ENCODE measurements around the gene RHEB. TPM values are rescaled to one million over a fixed set of nuclear protein-coding genes. Genes with fewer than 3 reads are reported as not detected.
"Not testable (repeated sequence)": the region's sequence is repeated elsewhere in the genome, so short reads cannot be mapped to it uniquely, and the experiment has no call there.

The RHEB gene
- total RNA-seq, 2 experiments from 2014 or later = 62.0 to 64.6 TPM

GRCh38 chr7:151549083-151549482, 29.4 kb upstream of the RHEB start:
- DNase-seq = no peak
- intact Hi-C loops (cut with micrococcal nuclease) = no loop called here
- Mint-ChIP-seq H3K4me1 (ENCODE audit: low read depth) (peaks cover 3% of the 10 kb centered on the region), H3K4me3 (no peak overlapping the region), H3K9me3 (no peaks in the 10 kb centered on the region), H3K27me3 (peaks cover 9% of the 10 kb centered on the region), H3K36me3 (no peaks in the 10 kb centered on the region), H3K27ac (no peak overlapping the region)
- POLR2A ChIA-PET = interaction anchor here (0.6 kb wide), 1 partner anchor 111 kb away, joined by 3 read pairs; no protein-coding TSS in a partner anchor
- CTCF ChIA-PET = no interaction called here

DNA sequence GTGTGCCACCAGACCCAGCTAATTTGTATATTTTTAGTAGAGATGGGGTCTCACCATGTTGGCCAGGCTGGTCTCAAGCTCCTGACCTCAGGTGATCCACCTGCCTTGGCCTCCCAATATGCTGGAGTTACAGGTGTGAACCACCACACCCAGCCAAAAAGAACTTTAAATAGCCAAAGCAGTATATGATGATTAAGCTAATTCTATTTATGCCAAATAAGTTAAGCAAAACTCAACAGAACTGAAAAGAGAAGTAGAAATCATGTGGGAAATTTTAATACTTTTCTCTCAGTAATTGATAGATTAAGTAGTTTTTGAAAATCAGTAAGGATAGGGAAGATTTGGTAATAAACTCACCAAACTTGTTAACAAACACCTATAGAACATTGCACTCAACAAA, 24.5 kb upstream of the RHEB start:
- Mint-ChIP-seq H3K27me3 (peaks cover 19% of the 10 kb centered on the region), H3K36me3 (no peaks in the 10 kb centered on the region), H3K4me3 (no peak overlapping the region), H3K27ac (no peak overlapping the region), H3K9me3 (no peaks in the 10 kb centered on the region), H3K4me1 (ENCODE audit: low read depth) (no peaks in the 10 kb centered on the region)
- intact Hi-C loops (cut with micrococcal nuclease) = no loop called here
- ChIA-PET CTCF (no interaction called here), POLR2A (no interaction called here)
- DNase-seq = no peak

DNA sequence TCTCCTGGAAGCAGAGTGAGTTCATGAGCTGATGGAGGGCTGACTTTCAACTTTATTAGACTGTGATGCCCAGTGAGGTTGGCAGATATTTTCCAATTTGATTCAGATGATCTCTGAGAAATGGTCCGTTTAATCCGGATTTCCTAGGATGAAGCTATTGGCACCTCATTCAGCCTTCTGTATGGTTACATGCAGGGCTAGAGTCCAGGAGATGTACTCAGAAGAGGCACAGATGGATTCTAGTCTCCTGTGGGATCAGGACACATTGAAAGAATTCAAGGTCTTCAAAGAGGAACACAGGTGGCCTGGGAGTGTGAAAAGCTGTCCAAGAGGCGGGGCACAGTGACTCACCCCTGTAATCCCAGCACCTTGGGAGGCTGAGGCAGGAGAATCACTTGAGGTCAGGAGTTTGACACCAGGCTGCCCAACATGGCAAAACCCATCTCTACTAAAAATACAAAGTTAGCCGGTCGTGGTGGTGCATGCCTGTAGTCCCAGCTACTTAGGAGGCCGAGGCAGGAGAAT, 23.0 kb upstream of the RHEB start:
- Mint-ChIP-seq H3K36me3 (no peaks in the 10 kb centered on the region), H3K9me3 (no peaks in the 10 kb centered on the region), H3K27ac (no peak overlapping the region), H3K27me3 (peaks cover 22% of the 10 kb centered on the region), H3K4me3 (no peak overlapping the region), H3K4me1 (ENCODE audit: low read depth) (peaks cover 7% of the 10 kb centered on the region)
- POLR2A ChIA-PET = no interaction called here
- DNase-seq = no peak
- CTCF ChIA-PET = no interaction called here
- intact Hi-C loops (cut with micrococcal nuclease) = no loop called here

DNA sequence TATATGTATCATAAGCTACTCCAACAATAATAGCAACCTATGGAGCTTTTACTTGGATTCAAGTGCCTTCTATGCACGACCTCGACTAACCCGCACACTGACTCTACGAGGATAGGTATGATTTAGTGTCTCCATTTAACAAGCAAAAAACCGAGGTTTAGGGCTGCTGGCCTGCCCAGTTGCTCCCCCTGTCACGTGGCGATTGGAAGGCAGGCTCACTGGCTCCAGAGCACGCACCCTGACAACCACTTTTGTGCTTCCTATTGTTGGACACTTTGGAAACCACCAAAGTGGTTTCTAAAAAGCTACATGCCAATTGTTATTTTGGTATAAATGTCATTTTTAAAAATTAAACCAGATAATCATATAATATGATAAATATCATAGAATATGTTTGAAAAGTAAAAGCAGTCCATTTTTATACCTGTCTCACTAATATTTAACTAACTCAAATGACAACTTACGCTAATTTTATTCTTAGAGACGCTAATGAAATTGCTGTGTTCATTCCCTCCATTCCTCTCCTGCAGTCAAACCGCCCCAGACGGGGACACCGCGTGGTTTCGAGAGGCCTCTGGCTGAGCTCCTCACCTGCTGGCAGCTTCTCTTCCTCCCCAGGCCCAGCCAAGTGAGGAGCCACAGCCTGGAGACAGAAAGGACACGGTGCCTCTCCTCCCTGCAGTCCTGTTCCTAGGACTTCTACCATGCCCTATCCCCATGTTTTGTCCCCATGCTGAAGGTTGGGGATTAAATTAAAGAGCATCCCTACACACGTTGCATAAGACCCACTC, 22.2 kb upstream of the RHEB start:
- peaks cover 23% of the 10 kb centered on the region for H3K27me3 Mint-ChIP-seq
- no peaks in the 10 kb centered on the region for H3K36me3 Mint-ChIP-seq
- H3K9me3 Mint-ChIP-seq = no peaks in the 10 kb centered on the region
- peaks cover 12% of the 10 kb centered on the region for H3K4me1 Mint-ChIP-seq (ENCODE audit: low read depth)
- CTCF ChIA-PET = no interaction called here
- intact Hi-C loops (cut with micrococcal nuclease) = no loop called here
- POLR2A ChIA-PET = no interaction called here
- no peak overlapping the region for H3K27ac Mint-ChIP-seq
- H3K4me3 Mint-ChIP-seq = no peak overlapping the region
- DNase-seq = no peak

- no peak for DNase-seq
- Mint-ChIP-seq H3K9me3 (no peaks in the 10 kb centered on the region), H3K4me3 (no peak overlapping the region), H3K27me3 (peaks cover 16% of the 10 kb centered on the region), H3K36me3 (no peaks in the 10 kb centered on the region), H3K4me1 (ENCODE audit: low read depth) (peaks cover 12% of the 10 kb centered on the region), H3K27ac (no peak overlapping the region)
- POLR2A ChIA-PET = no interaction called here
- intact Hi-C loops (cut with micrococcal nuclease) = no loop called here
- CTCF ChIA-PET = interaction anchor here (1.9 kb wide), 1 partner anchor 243 kb away, joined by 4 read pairs; no protein-coding TSS in a partner anchor
Observed at GRCh38 chr7:151540146-151540545, 20.5 kb upstream of the RHEB start.

DNA sequence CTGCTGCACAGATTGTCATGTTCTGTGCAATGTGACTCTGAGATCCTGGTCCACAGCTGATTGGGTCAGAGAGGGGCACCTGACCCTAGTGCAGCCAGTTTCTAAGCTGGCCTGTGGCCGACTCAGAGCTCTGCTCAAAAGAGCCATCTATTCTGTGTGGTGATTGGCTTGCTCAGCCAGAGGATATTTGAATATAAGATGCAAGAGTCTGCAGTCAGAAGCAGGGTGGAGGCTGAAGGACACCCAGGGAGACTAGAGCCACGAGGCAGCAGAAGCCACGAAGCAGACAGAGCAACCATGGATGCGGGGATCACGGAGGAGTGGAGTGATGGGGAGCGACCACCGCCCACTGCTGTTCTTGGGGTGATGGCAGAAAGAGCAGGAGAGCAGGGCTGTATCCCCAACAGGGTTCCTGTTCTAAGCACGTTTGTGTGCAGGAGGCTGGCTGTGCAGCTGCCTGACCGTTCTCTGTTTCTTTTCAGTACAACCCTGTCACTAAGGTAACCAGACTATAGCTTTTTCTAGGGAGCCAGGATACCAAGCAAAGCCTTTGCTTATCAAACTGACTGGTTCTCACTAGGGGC, 19.5 kb upstream of the RHEB start:
- no peak overlapping the region for H3K4me3 Mint-ChIP-seq
- no peaks in the 10 kb centered on the region for H3K9me3 Mint-ChIP-seq
- H3K27ac Mint-ChIP-seq = no peak overlapping the region
- intact Hi-C loops (cut with micrococcal nuclease) = no loop called here
- DNase-seq = no peak
- ChIA-PET CTCF (interaction anchor here (0.7 to 1.9 kb wide), 2 partner anchors 244 to 730 kb away, joined by 3 to 4 read pairs; no protein-coding TSS in a partner anchor), POLR2A (interaction anchor here (1.3 kb wide), 1 partner anchor 19 kb away, joined by 4 read pairs; the partner anchor contains the start of gene RHEB)
- H3K27me3 Mint-ChIP-seq = peaks cover 16% of the 10 kb centered on the region
- no peaks in the 10 kb centered on the region for H3K36me3 Mint-ChIP-seq
- peaks cover 12% of the 10 kb centered on the region for H3K4me1 Mint-ChIP-seq (ENCODE audit: low read depth)

DNA sequence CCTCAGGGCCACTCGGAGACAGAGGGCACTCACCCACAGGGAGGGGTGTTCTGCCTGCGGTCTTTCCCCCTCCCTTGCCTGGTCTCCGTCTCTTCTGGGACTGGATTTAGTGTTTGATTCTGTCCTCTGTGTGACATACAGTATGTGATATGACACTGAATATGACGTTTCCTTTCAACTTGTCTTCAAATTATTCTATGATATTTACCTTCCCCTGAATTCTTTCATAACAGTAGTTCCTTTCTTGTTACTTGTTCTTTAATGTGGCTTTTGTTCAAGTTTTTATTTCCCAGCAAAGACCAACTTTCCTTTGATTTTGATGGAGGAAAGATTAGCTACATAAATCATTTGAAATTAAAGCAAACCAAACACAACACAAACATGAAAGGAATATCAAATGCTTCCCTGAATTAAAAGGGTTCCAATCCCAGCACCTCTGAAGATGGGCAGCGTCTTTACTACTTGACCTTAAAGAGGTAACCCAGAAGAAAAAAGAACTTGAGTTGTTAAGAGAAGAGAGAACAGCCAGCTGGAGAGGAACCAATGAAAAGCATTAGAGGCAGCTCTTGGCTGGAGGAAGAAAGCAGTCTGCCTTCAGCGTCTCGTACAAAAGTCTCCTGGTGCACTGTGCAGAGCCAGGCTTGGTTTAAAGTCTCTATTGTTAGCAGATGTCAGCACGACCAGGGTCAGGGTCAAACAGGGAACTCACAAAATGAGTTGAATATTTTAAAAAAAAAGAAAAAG, 18.3 kb upstream of the RHEB start:
- Mint-ChIP-seq H3K27ac (no peak overlapping the region), H3K27me3 (peaks cover 14% of the 10 kb centered on the region), H3K4me1 (ENCODE audit: low read depth) (peaks cover 12% of the 10 kb centered on the region)

GRCh38 chr7:151536178-151536577, 16.5 kb upstream of the RHEB start:
- intact Hi-C loops (cut with micrococcal nuclease); H3K4me3 Mint-ChIP-seq; H3K27me3 Mint-ChIP-seq; H3K36me3 Mint-ChIP-seq; POLR2A ChIA-PET; CTCF ChIA-PET; H3K27ac Mint-ChIP-seq; DNase-seq; H3K9me3 Mint-ChIP-seq: not testable (repeated sequence)
- peaks cover 12% of the 10 kb centered on the region for H3K4me1 Mint-ChIP-seq (ENCODE audit: low read depth)

More for the DNA sequence above, 18.3 kb upstream of the RHEB start:
- Mint-ChIP-seq H3K9me3 (no peaks in the 10 kb centered on the region), H3K4me3 (no peak overlapping the region), H3K36me3 (no peaks in the 10 kb centered on the region)
- CTCF ChIA-PET = interaction anchor here (0.7 to 1.9 kb wide), 3 partner anchors 8 to 729 kb away, joined by 3 to 4 read pairs (median 3); no protein-coding TSS in a partner anchor
- no peak for DNase-seq
- POLR2A ChIA-PET = interaction anchor here (0.7 to 1.3 kb wide), 2 partner anchors 18 to 1980 kb away, joined by 3 to 4 read pairs; partner anchors contain the start of gene RHEB
- intact Hi-C loops (cut with micrococcal nuclease) = no loop called here

DNA sequence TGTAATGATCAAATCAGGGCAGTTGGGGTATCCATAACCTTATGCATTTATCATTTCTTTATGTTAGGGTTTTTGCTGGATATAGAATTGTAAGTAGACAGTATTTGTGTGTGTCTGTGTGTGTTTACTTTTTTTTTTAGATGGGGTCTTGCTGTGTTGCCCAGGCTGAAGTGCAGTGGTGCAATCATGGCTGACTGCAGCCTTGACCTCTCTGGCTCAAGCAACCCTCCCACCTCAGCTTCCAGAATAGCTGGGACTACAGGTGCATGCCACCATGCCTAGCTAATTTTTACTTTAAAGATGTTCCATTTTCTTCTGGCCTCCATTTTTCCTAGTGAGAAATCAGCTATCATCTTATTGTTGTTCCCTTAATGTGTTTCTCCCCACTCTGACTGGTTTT, 10.1 kb upstream of the RHEB start:
- Mint-ChIP-seq H3K4me1 (ENCODE audit: low read depth) (no peaks in the 10 kb centered on the region), H3K27me3 (peaks cover 3% of the 10 kb centered on the region), H3K36me3 (peaks cover 1% of the 10 kb centered on the region), H3K9me3 (peaks cover 18% of the 10 kb centered on the region), H3K27ac (no peak overlapping the region), H3K4me3 (no peak overlapping the region)
- intact Hi-C loops (cut with micrococcal nuclease) = no loop called here
- no peak for DNase-seq
- CTCF ChIA-PET = no interaction called here
- POLR2A ChIA-PET = no interaction called here

- ChIA-PET CTCF (no interaction called here), POLR2A (no interaction called here)
- peaks cover 7% of the 10 kb centered on the region for H3K9me3 Mint-ChIP-seq
- H3K4me3 Mint-ChIP-seq = no peak overlapping the region
- peaks cover 5% of the 10 kb centered on the region for H3K4me1 Mint-ChIP-seq (ENCODE audit: low read depth)
- no peaks in the 10 kb centered on the region for H3K36me3 Mint-ChIP-seq
- intact Hi-C loops (cut with micrococcal nuclease) = no loop called here
- peaks cover 3% of the 10 kb centered on the region for H3K27me3 Mint-ChIP-seq
- no peak for DNase-seq
- H3K27ac Mint-ChIP-seq = no peak overlapping the region
Observed at GRCh38 chr7:151524845-151525244, 5.2 kb upstream of the RHEB start.

DNA sequence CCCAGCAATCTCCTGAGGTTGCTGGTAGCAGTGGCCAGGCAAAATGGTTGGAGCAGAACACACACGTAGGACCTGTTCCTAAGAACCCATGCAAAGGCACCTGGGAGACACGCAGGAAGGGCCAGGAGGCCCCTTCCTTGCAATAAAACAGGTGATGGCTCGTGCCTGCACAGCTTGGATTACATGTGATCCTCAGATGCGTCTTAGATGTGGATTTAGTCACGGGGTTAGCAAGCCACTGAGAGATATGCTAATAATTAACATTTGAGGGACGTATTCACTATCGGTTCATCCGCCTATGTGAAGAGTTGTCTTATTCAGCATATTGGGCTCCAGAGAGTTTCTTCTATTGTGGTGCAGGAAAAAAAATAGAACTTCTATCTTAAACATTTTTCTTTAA, 4.6 kb upstream of the RHEB start:
- Mint-ChIP-seq H3K27me3 (peaks cover 3% of the 10 kb centered on the region), H3K9me3 (peaks cover 3% of the 10 kb centered on the region), H3K36me3 (peaks cover 2% of the 10 kb centered on the region), H3K4me3 (no peak overlapping the region), H3K27ac (no peak overlapping the region), H3K4me1 (ENCODE audit: low read depth) (peaks cover 5% of the 10 kb centered on the region)
- ChIA-PET POLR2A (no interaction called here), CTCF (no interaction called here)
- intact Hi-C loops (cut with micrococcal nuclease) = no loop called here
- DNase-seq = no peak

Measured in activated CD4-positive, alpha-beta memory T cell treated with anti-CD3 and anti-CD28 coated beads for 36 hours (primary cell).